GM12878 (cell line): ENCODE results near the gene RERE. TPM values are rescaled to one million over a fixed set of nuclear protein-coding genes. Genes with fewer than 3 reads are reported as not detected.

Experiments
- ATAC-seq: fragments of 200-7000 bp; cut with Tn5 transposase; 3 replicates; pipeline ENCODE4 v1.9.1; 2020; ENCODE audit warnings: mild to moderate bottlenecking, moderate library complexity
- BruUV-seq: library from RNA; stranded (reverse); fragments of 400-500 nt; replicated peaks from 2 replicates; lab custom pipeline; 2021; lab: Mats Ljungman, UMichigan
- CTCF ChIA-PET: fragments of 300-600 bp; sonication (Branson Sonifier 250); formaldehyde crosslinking; extraction: SDS; loops from one replicate; lab custom pipeline; 2021; ENCODE audit warnings: inconsistent platforms; lab: Yijun Ruan, JAX
- POLR2A ChIA-PET: fragments of 350-600 bp; formaldehyde crosslinking; extraction: SDS; loops from one replicate; lab custom pipeline; 2021; ENCODE audit warnings: inconsistent platforms; lab: Charles Lee
- RAD21 ChIA-PET: fragments of 300-600 bp; sonication (Branson Sonifier 250); formaldehyde crosslinking; loops from one replicate; lab custom pipeline; 2023; ENCODE audit warnings: antibody characterized with exemption; ENCODE audit not compliant: unreplicated experiment; lab: Charles Lee
- SMC1A ChIA-PET: fragments of 300-600 bp; sonication (Branson Sonifier 250); formaldehyde crosslinking; loops from one replicate; lab custom pipeline; 2023; ENCODE audit not compliant: unreplicated experiment, uncharacterized antibody; lab: Charles Lee
- DNase-seq: peaks from one replicate; pipeline ENCODE4 v3.0.0-alpha.2; 2011; ENCODE audit warnings: low read depth, low spot score
- FAIRE-seq: peaks from 3 replicates; lab custom pipeline; 2011; peaks lifted over from hg19 to GRCh38; lab: Jason Lieb, UNC
- H2AFZ ChIP-seq: 2 replicates; pipeline ENCODE4 v1.6.0; 2011; ENCODE audit warnings: low read depth, low read length, control low read depth; ENCODE audit not compliant: control insufficient read depth
- H3K27ac ChIP-seq: 2 replicates; pipeline ENCODE4 v1.5.1; 2011; ENCODE audit warnings: control low read depth; ENCODE audit not compliant: control insufficient read depth, insufficient read depth
- H3K27me3 ChIP-seq, 2 experiments: replicated peaks in 1 of 2; 2 replicates each; pipeline versions ENCODE4 v1.6.0 to v1.6.1; 2011; ENCODE audit warnings: low read length in 1 of 2; ENCODE audit not compliant: control insufficient read depth in 2 of 2, insufficient read depth in 2 of 2
- H3K36me3 ChIP-seq, 2 experiments: 2 replicates each; pipeline ENCODE4 v1.5.1; 2011; ENCODE audit warnings: low read length in 1 of 2; ENCODE audit not compliant: control insufficient read depth in 2 of 2, insufficient read depth in 2 of 2
- H3K4me1 ChIP-seq: 2 replicates; pipeline ENCODE4 v1.6.1; 2011; ENCODE audit warnings: mild to moderate bottlenecking, low read length, moderate library complexity, mixed read lengths; ENCODE audit not compliant: control insufficient read depth, insufficient read depth
- H3K4me2 ChIP-seq: 2 replicates; pipeline ENCODE4 v1.6.0; 2011; ENCODE audit warnings: control low read depth; ENCODE audit not compliant: control insufficient read depth, insufficient read depth
- H3K4me3 ChIP-seq: fragments of 200-600 bp; sonication (generic); 2 replicates; pipeline ENCODE4 v1.5.1; 2016
- H3K79me2 ChIP-seq: 2 replicates; pipeline ENCODE4 v1.6.0; 2011; ENCODE audit warnings: low read length; ENCODE audit not compliant: control insufficient read depth, insufficient read depth
- H3K9ac ChIP-seq: 2 replicates; pipeline ENCODE4 v1.8.0; 2011; ENCODE audit warnings: low read length, control low read depth, mixed read lengths; ENCODE audit not compliant: control insufficient read depth, insufficient read depth
- H3K9me3 ChIP-seq: replicated peaks from 3 replicates; pipeline ENCODE4 v1.5.1; 2011; ENCODE audit warnings: mild to moderate bottlenecking, low read length; ENCODE audit not compliant: control insufficient read depth, insufficient read depth
- H4K20me1 ChIP-seq: 2 replicates; pipeline ENCODE4 v1.6.0; 2011; ENCODE audit not compliant: control insufficient read depth, insufficient read depth
- IKZF1 ChIP-seq: fragments of 450-650 bp; conservative IDR thresholded peaks from 2 replicates; pipeline ENCODE4 v1.6.1; 2017; ENCODE audit warnings: antibody characterized with exemption, mild to moderate bottlenecking
- KDM1A ChIP-seq: fragments of 200-600 bp; sonication (generic); IDR thresholded peaks from 2 replicates; pipeline ENCODE4 v1.6.1; 2016; ENCODE audit warnings: borderline replicate concordance
- POLR2AphosphoS2 ChIP-seq: IDR thresholded peaks from 2 replicates; pipeline ENCODE4 v1.6.1; 2011; ENCODE audit warnings: low read depth, mild to moderate bottlenecking, low read length, improper control_type of control experiment, moderate library complexity
- RAD51 ChIP-seq: fragments of 450-650 bp; IDR thresholded peaks from 2 replicates; pipeline ENCODE4 v1.6.1; 2016; ENCODE audit warnings: moderate library complexity, mild to moderate bottlenecking, inconsistent platforms
- RELA ChIP-seq: fragments of 450-650 bp; IDR thresholded peaks from 2 replicates; pipeline ENCODE4 v1.8.0; 2014; ENCODE audit warnings: borderline replicate concordance; ENCODE audit not compliant: partially characterized antibody
- SREBF1 ChIP-seq: IDR thresholded peaks from 2 replicates; pipeline ENCODE4 v1.6.1; 2012; ENCODE audit warnings: mild to moderate bottlenecking, low read length
- ZBED1 ChIP-seq: IDR thresholded peaks from 2 replicates; pipeline ENCODE4 v1.6.1; 2016; ENCODE audit warnings: borderline replicate concordance
- ZNF384 ChIP-seq: IDR thresholded peaks from 2 replicates; pipeline ENCODE4 v1.6.1; 2012; ENCODE audit warnings: low read depth, mild to moderate bottlenecking, low read length, improper control_type of control experiment, borderline replicate concordance
- WGBS: methylation state at CpG from one replicate; pipeline ENCODE4 v1.1.6; 2016; ENCODE audit warnings: low lambda C conversion rate; ENCODE audit not compliant: insufficient replicate concordance, insufficient coverage; ENCODE audit errors: missing lambda C conversion rate; 5-methylcytosine and 5-hydroxymethylcytosine counted together
- in situ Hi-C: fragments of 300-500 bp; cut with MboI; formaldehyde crosslinking; loops from 9 replicates; pipeline ENCODE4 v1.14.3; 2018; ENCODE audit warnings: mixed read lengths
- intact Hi-C: fragments of 100-400 bp; cut with micrococcal nuclease; formaldehyde crosslinking; loops from one replicate; pipeline ENCODE4 v1.14.2; 2022; ENCODE audit not compliant: unreplicated experiment
- polyA plus RNA-seq, 11 experiments: library from polyadenylated mRNA; depleted of rRNA in 4 of 11; unstranded in 6 of 11; stranded (reverse) in 5 of 11; fragments of >200 nt; fragmentation: Nextera tagmentation in 4 of 11; fragmentation: Illumina TruSeq in 1 of 11; extraction: Ambion mirVana in 4 of 11; extraction: Trizol in 1 of 11; gene quantifications; 1 replicate in 1 of 11; 2 replicates in 10 of 11; pipeline versions ENCODE4 v1.2.1 to v1.2.3, GENCODE V29; 2011 to 2016; ENCODE audit warnings: inconsistent platforms in 2 of 11, missing spikeins in 2 of 11, low read depth in 1 of 11
- total RNA-seq, 4 experiments: library from RNA; depleted of rRNA in 3 of 4; stranded (reverse); fragments of >200 nt in 3 of 4; fragmentation: Illumina TruSeq in 1 of 4; extraction: Trizol in 1 of 4; gene quantifications; 2 replicates each; pipeline versions ENCODE4 v1.2.1 to v1.2.3, GENCODE V29; 2013 to 2021
- TF ChIP-seq, protein P1 (sequence below): fragments of 450-650 bp; IDR thresholded peaks from 2 replicates; pipeline ENCODE4 v1.6.1; 2014; ENCODE audit warnings: mild to moderate bottlenecking
- TF ChIP-seq, protein P2 (sequence below): IDR thresholded peaks from 2 replicates; pipeline ENCODE4 v1.6.1; 2011; ENCODE audit warnings: borderline replicate concordance, low read depth, mild to moderate bottlenecking, moderate library complexity, mixed read lengths, low read length; ENCODE audit not compliant: insufficient read depth; ENCODE audit errors: extremely low read length

Gene RERE
- total and polyA plus RNA-seq, 10 of the 15 experiments (the other 5 are each of a cell fraction or from before 2014, with no cell fraction given) = 5.2 to 60.5 (median 20.2) TPM

DNA sequence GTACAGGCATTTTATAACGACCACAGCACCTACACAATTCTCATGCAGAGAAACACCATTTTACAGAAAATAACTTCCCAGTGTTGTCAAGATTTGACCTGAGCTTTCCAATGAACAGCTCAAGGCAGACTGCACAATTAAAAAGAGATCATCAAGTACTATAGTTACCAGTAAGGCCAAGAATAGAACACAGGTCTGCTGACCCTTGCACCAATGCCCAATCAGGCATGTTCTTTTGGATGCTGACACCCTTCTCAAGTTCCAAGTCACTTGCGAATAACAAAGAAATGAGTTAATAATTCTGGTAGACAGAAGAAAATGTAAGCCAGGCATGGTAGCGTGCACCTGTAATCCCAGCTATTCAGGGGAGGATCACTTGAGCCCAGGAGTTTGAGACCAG, 397.6 kb downstream of the RERE start (continued):
- TF ChIP-seq, protein P1, sequence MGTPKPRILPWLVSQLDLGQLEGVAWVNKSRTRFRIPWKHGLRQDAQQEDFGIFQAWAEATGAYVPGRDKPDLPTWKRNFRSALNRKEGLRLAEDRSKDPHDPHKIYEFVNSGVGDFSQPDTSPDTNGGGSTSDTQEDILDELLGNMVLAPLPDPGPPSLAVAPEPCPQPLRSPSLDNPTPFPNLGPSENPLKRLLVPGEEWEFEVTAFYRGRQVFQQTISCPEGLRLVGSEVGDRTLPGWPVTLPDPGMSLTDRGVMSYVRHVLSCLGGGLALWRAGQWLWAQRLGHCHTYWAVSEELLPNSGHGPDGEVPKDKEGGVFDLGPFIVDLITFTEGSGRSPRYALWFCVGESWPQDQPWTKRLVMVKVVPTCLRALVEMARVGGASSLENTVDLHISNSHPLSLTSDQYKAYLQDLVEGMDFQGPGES = no peak
- TF ChIP-seq, protein P2, sequence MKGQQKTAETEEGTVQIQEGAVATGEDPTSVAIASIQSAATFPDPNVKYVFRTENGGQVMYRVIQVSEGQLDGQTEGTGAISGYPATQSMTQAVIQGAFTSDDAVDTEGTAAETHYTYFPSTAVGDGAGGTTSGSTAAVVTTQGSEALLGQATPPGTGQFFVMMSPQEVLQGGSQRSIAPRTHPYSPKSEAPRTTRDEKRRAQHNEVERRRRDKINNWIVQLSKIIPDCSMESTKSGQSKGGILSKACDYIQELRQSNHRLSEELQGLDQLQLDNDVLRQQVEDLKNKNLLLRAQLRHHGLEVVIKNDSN = no peak
- TF ChIP-seq POLR2AphosphoS2 = no peak
- TF ChIP-seq, all 136 proteins: peak for 0

DNA sequence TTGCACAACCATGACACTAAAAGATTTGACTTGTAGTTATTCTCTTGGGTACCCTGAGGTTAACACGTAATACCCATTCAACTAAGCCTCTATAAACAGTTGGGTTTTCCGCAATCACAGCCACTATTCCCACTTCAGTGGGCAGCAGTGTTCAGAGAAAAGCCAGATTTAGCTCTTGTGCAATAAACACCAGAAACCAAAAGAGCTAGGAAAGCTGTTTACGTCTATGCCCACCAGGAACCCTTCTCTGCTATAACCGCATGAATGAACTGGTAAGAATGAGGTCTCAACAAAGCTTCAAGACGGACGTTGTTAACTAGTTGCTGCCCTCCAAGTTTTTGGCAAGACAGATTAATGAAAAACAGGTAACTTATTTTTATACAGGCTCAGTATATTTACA, 398.3 kb downstream of the RERE start:
- H3K9me3 ChIP-seq = no peaks in the 10 kb centered on the region
- POLR2A ChIA-PET = interaction anchor here (0.5 to 4.3 kb wide), 5 partner anchors 10 to 462 kb away, joined by 3 to 14 read pairs (median 6); no protein-coding TSS in a partner anchor
- 89% methylated on average over 6 of the region's 6 CpGs for WGBS
- peaks cover 26% of the 10 kb centered on the region for H3K79me2 ChIP-seq
- no peak for FAIRE-seq
- no peak for DNase-seq
- H2AFZ ChIP-seq = no peak overlapping the region
- no peak overlapping the region for H3K4me3 ChIP-seq
- CTCF ChIA-PET = interaction anchor here (0.7 to 2.5 kb wide), 6 partner anchors 10 to 142 kb away, joined by 3 to 14 read pairs (median 5); no protein-coding TSS in a partner anchor
- no TSS peak for BruUV-seq
- H3K27me3 ChIP-seq = no peaks in the 10 kb centered on the region
- RAD21 ChIA-PET = interaction anchor here (0.9 to 1.9 kb wide), 3 partner anchors 9 to 22 kb away, joined by 3 to 5 read pairs (median 5); no protein-coding TSS in a partner anchor
- H3K36me3 ChIP-seq = peaks cover 1 to 24% of the 10 kb centered on the region in 2 experiments
- intact Hi-C loops = no loop called here
- TF ChIP-seq RELA = no peak
- no peak for TF ChIP-seq IKZF1
- no peak for TF ChIP-seq ZNF384
- TF ChIP-seq SREBF1 = no peak
- no peak for TF ChIP-seq KDM1A
- no peak for TF ChIP-seq RAD51
- TF ChIP-seq ZBED1 = no peak
- TF ChIP-seq, all 136 proteins: peak for 0
- Histone ChIP-seq H3K9ac (no peak overlapping the region), H3K4me1 (peaks cover 7% of the 10 kb centered on the region), H4K20me1 (0 out of 2 replicates have a peak, but pooled peaks cover 4% of the 10 kb centered on the region), H3K27ac (no peak overlapping the region), H3K4me2 (no peak overlapping the region)
- in situ Hi-C loops = no loop called here
- no peak for ATAC-seq
- SMC1A ChIA-PET = interaction anchor here (0.5 to 5.3 kb wide), 18 partner anchors 9 to 126 kb away, joined by 3 to 29 read pairs (median 5); no protein-coding TSS in a partner anchor
